K562 (cell line): ENCODE measurements around the gene SNX9. TPM values are rescaled to one million over a fixed set of nuclear protein-coding genes. Genes with fewer than 3 reads are reported as not detected.

ENCODE experiments used
- ATAC-seq: fragments of 200-7000 bp; cut with Tn5 transposase; 3 replicates; pipeline ENCODE4 v1.9.1; 2020; ENCODE audit warnings: moderate library complexity
- BruUV-seq: library from RNA; stranded (reverse); fragments of 400-500 nt; replicated peaks from 2 replicates; lab custom pipeline; 2021; lab: Mats Ljungman, UMichigan
- CTCF ChIA-PET: fragments of 300-600 bp; formaldehyde crosslinking; extraction: SDS; loops from one replicate; lab custom pipeline; 2021; ENCODE audit warnings: low intra/inter-chr PET ratio; lab: Yijun Ruan, JAX
- POLR2A ChIA-PET: fragments of 300-600, 350-650 bp; sonication (Branson Sonifier 250); formaldehyde crosslinking; extraction: SDS; loops from one replicate; lab custom pipeline; 2021; ENCODE audit warnings: antibody characterized with exemption, inconsistent platforms; lab: Yijun Ruan, JAX
- DNase-seq, 4 experiments: peaks; one replicate each; pipeline versions ENCODE4 v3.0.0 to v3.0.0-alpha.2; 2011 to 2018; ENCODE audit warnings: low spot score in 3 of 4, mixed read lengths in 3 of 4; ENCODE audit errors: extremely low read depth in 1 of 4
- FAIRE-seq: peaks from 2 replicates; lab custom pipeline; 2011; peaks lifted over from hg19 to GRCh38; lab: Jason Lieb, UNC
- H2AFZ ChIP-seq: 2 replicates; pipeline ENCODE4 v1.6.0; 2011; ENCODE audit warnings: low read depth, low read length, control low read depth, inconsistent platforms
- H3K27ac ChIP-seq: fragments of 200-600 bp; 3 replicates; pipeline ENCODE4 v1.8.0; 2011; ENCODE audit warnings: low read depth, mild to moderate bottlenecking, control low read depth, inconsistent platforms, low read length, moderate library complexity, mixed read lengths; ENCODE audit errors: extremely low read depth
- H3K27me3 ChIP-seq, 2 experiments: fragments of 300-600 bp in 1 of 2; 2 replicates in 1 of 2; 3 replicates in 1 of 2; pipeline versions ENCODE4 v1.6.0 to v1.8.0; 2011; ENCODE audit warnings: inconsistent platforms in 2 of 2, low read length in 2 of 2, mild to moderate bottlenecking in 1 of 2, mixed read lengths in 1 of 2, moderate library complexity in 1 of 2; ENCODE audit not compliant: control insufficient read depth in 2 of 2, insufficient read depth in 2 of 2
- H3K36me3 ChIP-seq: fragments of 300-600 bp; 3 replicates; pipeline ENCODE4 v1.8.0; 2011; ENCODE audit warnings: mild to moderate bottlenecking, low read length, inconsistent platforms; ENCODE audit not compliant: control insufficient read depth, insufficient read depth
- H3K4me1 ChIP-seq, 2 experiments: fragments of 200-600 bp in 1 of 2; replicated peaks in 1 of 2; 2 replicates in 1 of 2; 3 replicates in 1 of 2; pipeline versions ENCODE4 v1.5.1 to v1.8.0; 2011; ENCODE audit warnings: inconsistent platforms in 2 of 2, low read length in 2 of 2, mild to moderate bottlenecking in 1 of 2, mixed read lengths in 1 of 2, moderate library complexity in 1 of 2; ENCODE audit not compliant: control insufficient read depth in 2 of 2, insufficient read depth in 2 of 2
- H3K4me2 ChIP-seq: 2 replicates; pipeline ENCODE4 v1.6.1; 2011; ENCODE audit warnings: low read length, control low read depth, inconsistent platforms, mixed read lengths; ENCODE audit not compliant: insufficient read depth
- H3K4me3 ChIP-seq: fragments of 200-600 bp; sonication (generic), shearing (Covaris generic); 2 replicates; pipeline ENCODE4 v1.5.1; 2016; ENCODE audit warnings: control low read depth, inconsistent platforms
- H3K79me2 ChIP-seq: fragments of 200-600 bp; 3 replicates; pipeline ENCODE4 v1.8.0; 2011; ENCODE audit warnings: low read length, inconsistent platforms; ENCODE audit not compliant: control insufficient read depth, insufficient read depth
- H3K9ac ChIP-seq, 2 experiments: 2 replicates each; pipeline versions ENCODE4 v1.6.0 to v1.6.1; 2011; ENCODE audit warnings: low read depth in 2 of 2, low read length in 2 of 2, control low read depth in 1 of 2, inconsistent platforms in 1 of 2, mild to moderate bottlenecking in 1 of 2, mixed read lengths in 1 of 2; ENCODE audit not compliant: insufficient read depth in 1 of 2
- H3K9me1 ChIP-seq: one replicate; pipeline ENCODE4 v1.6.0; 2011; ENCODE audit warnings: inconsistent platforms, mild to moderate bottlenecking, low read length, moderate library complexity; ENCODE audit not compliant: control insufficient read depth, insufficient read depth
- H3K9me3 ChIP-seq: replicated peaks from 2 replicates; pipeline ENCODE4 v1.5.1; 2011; ENCODE audit warnings: low read depth, low read length, inconsistent platforms; ENCODE audit not compliant: control insufficient read depth, insufficient read depth
- H4K20me1 ChIP-seq: replicated peaks from 2 replicates; pipeline ENCODE4 v1.6.1; 2011; ENCODE audit warnings: low read length, inconsistent platforms, mixed read lengths; ENCODE audit not compliant: control insufficient read depth, insufficient read depth
- ARID1B ChIP-seq: fragments of 450-650 bp; IDR thresholded peaks from 2 replicates; pipeline ENCODE4 v1.6.1; 2016; ENCODE audit warnings: antibody characterized with exemption, mild to moderate bottlenecking, inconsistent platforms
- ATF7 ChIP-seq: fragments of 450-650 bp; IDR thresholded peaks from 2 replicates; pipeline ENCODE4 v1.7.1; 2014; ENCODE audit warnings: mild to moderate bottlenecking, moderate library complexity
- CAMTA2 ChIP-seq: fragments of 250-450 bp; sonication (Bioruptor Pico); conservative IDR thresholded peaks from 2 replicates; pipeline ENCODE4 v1.5.1; 2022
- CCAR2 ChIP-seq: fragments of 200-400 bp; formaldehyde crosslinking; IDR thresholded peaks from 2 replicates; pipeline ENCODE4 v1.6.1; 2017; ENCODE audit warnings: mild to moderate bottlenecking, low read depth, low read length
- CREB1 ChIP-seq, 2 experiments: sonication (generic) in 1 of 2; formaldehyde crosslinking in 1 of 2; IDR thresholded peaks; 2 replicates each; pipeline versions ENCODE4 v1.6.1 to v1.8.0; 2012 to 2022; ENCODE audit warnings: inconsistent platforms in 1 of 2, mild to moderate bottlenecking in 1 of 2, missing genetic modification reagents in 1 of 2, moderate library complexity in 1 of 2
- CREM ChIP-seq: IDR thresholded peaks from 2 replicates; pipeline ENCODE4 v1.6.1; 2014; ENCODE audit warnings: antibody characterized with exemption, low read depth
- HDGF ChIP-seq: fragments of 450-650 bp; IDR thresholded peaks from 2 replicates; pipeline ENCODE4 v1.6.1; 2016
- MECOM ChIP-seq: fragments of 250-450 bp; sonication (Bioruptor Pico); IDR thresholded peaks from 2 replicates; pipeline ENCODE4 v1.8.0; 2022; ENCODE audit warnings: inconsistent platforms
- MLLT1 ChIP-seq, 2 experiments: fragments of 450-650 bp; IDR thresholded peaks; 2 replicates each; pipeline ENCODE4 v1.6.1; 2016
- MTA1 ChIP-seq: fragments of 450-650 bp; IDR thresholded peaks from 2 replicates; pipeline ENCODE4 v1.6.1; 2017; ENCODE audit warnings: borderline replicate concordance
- SMAD3 ChIP-seq: fragments of 450-650 bp; formaldehyde crosslinking; conservative IDR thresholded peaks from 2 replicates; pipeline ENCODE4 v1.4.0; 2020; ENCODE audit warnings: mild to moderate bottlenecking
- WGBS: fragments of 100-300 bp; shearing (Covaris generic); methylation state at CpG from one replicate; pipeline ENCODE4 v1.1.6; 2016; ENCODE audit warnings: low coverage, mixed read lengths; ENCODE audit not compliant: insufficient coverage; ENCODE audit errors: missing lambda C conversion rate; 5-methylcytosine and 5-hydroxymethylcytosine counted together
- in situ Hi-C: fragments of 300-500 bp; cut with MboI; formaldehyde crosslinking; loops from 4 replicates; pipeline ENCODE4 v1.15.0; 2018; ENCODE audit warnings: inconsistent platforms, mixed read lengths
- intact Hi-C: fragments of 100-400 bp; cut with micrococcal nuclease; formaldehyde crosslinking; loops from 2 replicates; pipeline ENCODE4 v1.14.2; 2022
- polyA plus RNA-seq, 8 experiments: library from polyadenylated mRNA; depleted of rRNA in 4 of 8; stranded (reverse) in 5 of 8; unstranded in 3 of 8; fragments of >200 nt; fragmentation: Nextera tagmentation in 2 of 8; fragmentation: Illumina TruSeq in 1 of 8; extraction: Ambion mirVana in 2 of 8; extraction: Trizol in 1 of 8; gene quantifications; 2 replicates each; pipeline versions ENCODE4 v1.2.1 to v1.2.3, GENCODE V29; 2011 to 2014; ENCODE audit warnings: inconsistent platforms in 1 of 8, missing spikeins in 1 of 8
- total RNA-seq, 7 experiments: library from RNA; depleted of rRNA in 6 of 7; stranded (reverse); fragments of >200 nt in 6 of 7; fragmentation: Illumina TruSeq in 2 of 7; extraction: Trizol in 2 of 7; gene quantifications; 2 replicates each; pipeline versions ENCODE4 v1.2.1 to v1.2.3, GENCODE V29; 2011 to 2021; ENCODE audit warnings: low replicate concordance in 1 of 7

SNX9 gene
- total and polyA plus RNA-seq, 9 of the 15 experiments (the other 6 are each of a cell fraction or from before 2014, with no cell fraction given) = 6.0 to 81.7 (median 57.1) TPM

DNA sequence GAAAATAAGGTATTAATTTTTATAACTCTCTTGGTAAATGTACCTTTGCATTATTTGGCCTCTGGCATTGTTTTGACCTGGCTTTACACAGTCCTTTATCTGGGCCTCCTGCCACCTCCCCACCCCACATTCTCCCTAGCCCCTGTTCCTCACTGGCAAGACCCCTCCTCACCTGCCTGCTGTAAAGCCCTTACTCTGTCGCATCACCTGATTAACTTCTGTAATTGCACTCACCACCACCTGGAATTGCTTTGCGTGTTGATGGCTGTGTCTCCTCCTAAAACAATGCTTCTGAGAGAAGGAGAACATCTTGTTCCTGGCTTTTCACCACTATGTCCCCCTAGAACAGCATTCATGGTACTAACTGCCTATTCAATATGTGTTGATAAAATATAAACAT is 24.8 kb downstream of the SNX9 start:
- CTCF ChIA-PET = no interaction called here
- TF ChIP-seq HDGF (0 out of 2 replicates have a peak, but pooled peaks have one; percentile 32), ATF7 (no peak)
- no peak for DNase-seq
- ATAC-seq = no peak
- Histone ChIP-seq H3K9me1 (no peaks in the 10 kb centered on the region), H3K36me3 (peaks cover 4% of the 10 kb centered on the region), H2AFZ (no peak overlapping the region), H3K27ac (no peak overlapping the region), H3K27me3 (no peaks in the 10 kb centered on the region), H3K4me2 (no peak overlapping the region), H3K9me3 (peaks cover 6% of the 10 kb centered on the region; the same call in 1 of the 2 replicates), H3K9ac (peak overlapping the region in 1 of 2 experiments; percentile 33; a peak in 1 of 4 replicates), H4K20me1 (peaks cover 28% of the 10 kb centered on the region), H3K4me3 (no peak overlapping the region), H3K79me2 (peaks cover 100% of the 10 kb centered on the region), H3K4me1 (peaks cover 21 to 55% of the 10 kb centered on the region in 2 experiments; a peak in 4 of 5 replicates)
- POLR2A ChIA-PET = interaction anchor here (1.0 to 13.8 kb wide), 3 partner anchors 13 to 26 kb away, joined by 3 to 149 read pairs (median 6); no protein-coding TSS in a partner anchor
- WGBS = 84% methylated on average over 2 of the region's 2 CpGs
- in situ Hi-C loops = no loop called here
- intact Hi-C loops = no loop called here
- BruUV-seq = no TSS peak
- no peak for FAIRE-seq

- POLR2A ChIA-PET = interaction anchor here (1.0 to 13.8 kb wide), 3 partner anchors 12 to 15 kb away, joined by 3 to 149 read pairs (median 4); no protein-coding TSS in a partner anchor
- peaks cover 100% of the 10 kb centered on the region for H3K79me2 ChIP-seq
- CTCF ChIA-PET = no interaction called here
- 0 out of 2 replicates have a peak, but pooled peaks have one; percentile 29 for TF ChIP-seq MTA1
- TF ChIP-seq ARID1B = peak; percentile 7; the same call in 1 of the 2 replicates
- TF ChIP-seq CREB1 (IDR thresholded peaks at IDR 0.05) = peak; percentile 50
- TF ChIP-seq CREB1 (CRISPR knock-in tag; IDR thresholded peaks at IDR 0.05) = no peak
- TF ChIP-seq CCAR2 = no peak
- peak in 1 of 2 experiments; percentile 52; a peak in 1 of 4 replicates for TF ChIP-seq MLLT1 (IDR thresholded peaks at IDR 0.05)
- TF ChIP-seq CREM = peak; percentile 66
- TF ChIP-seq SMAD3 (CRISPR knock-in tag) = no peak
- TF ChIP-seq MECOM = 0 out of 2 replicates have a peak, but pooled peaks have one; percentile 29
- TF ChIP-seq CAMTA2 (CRISPR knock-in tag) = no peak
- TF ChIP-seq, all 486 proteins: peak for 6
- peak overlapping the region; percentile 53 for H3K4me2 ChIP-seq
- no peaks in the 10 kb centered on the region for H3K27me3 ChIP-seq
- no TSS peak for BruUV-seq
- H3K4me3 ChIP-seq = no peak overlapping the region
- no peaks in the 10 kb centered on the region for H3K9me1 ChIP-seq
- intact Hi-C loops = no loop called here
- no peak for DNase-seq
- peaks cover 6% of the 10 kb centered on the region for H3K36me3 ChIP-seq
- 0 out of 3 replicates have a peak overlapping the region, but pooled peaks have one; percentile 6 for H3K27ac ChIP-seq
- FAIRE-seq = peak; percentile 48
- peaks cover 12% of the 10 kb centered on the region; the same call in 1 of the 2 replicates for H3K9me3 ChIP-seq
- H4K20me1 ChIP-seq = peaks cover 28% of the 10 kb centered on the region
- ATAC-seq = peak; percentile 57
- no peak overlapping the region for H2AFZ ChIP-seq
- 45% methylated on average over 8 of the region's 8 CpGs for WGBS
- in situ Hi-C loops = no loop called here
- no peak overlapping the region for H3K9ac ChIP-seq
- H3K4me1 ChIP-seq = peaks cover 21 to 51% of the 10 kb centered on the region in 2 experiments; a peak in 4 of 5 replicates
Observed at GRCh38 chr6:157848693-157849092, 25.6 kb downstream of the SNX9 start.
